NCI-H226 (cell line): ENCODE data around the gene SLC1A1.

Experiments used
- DNase-seq: peaks from one replicate; pipeline ENCODE4 v3.0.0-alpha.2; 2015

SLC1A1 gene

GRCh38 chr9:4489919-4490704, at the start of gene SLC1A1:
TSS of gene SLC1A1 (plus strand) at chr9:4490468. CDS start at chr9:4490680, 212 bp downstream.
- DNase-seq: peak; percentile 35

DNA sequence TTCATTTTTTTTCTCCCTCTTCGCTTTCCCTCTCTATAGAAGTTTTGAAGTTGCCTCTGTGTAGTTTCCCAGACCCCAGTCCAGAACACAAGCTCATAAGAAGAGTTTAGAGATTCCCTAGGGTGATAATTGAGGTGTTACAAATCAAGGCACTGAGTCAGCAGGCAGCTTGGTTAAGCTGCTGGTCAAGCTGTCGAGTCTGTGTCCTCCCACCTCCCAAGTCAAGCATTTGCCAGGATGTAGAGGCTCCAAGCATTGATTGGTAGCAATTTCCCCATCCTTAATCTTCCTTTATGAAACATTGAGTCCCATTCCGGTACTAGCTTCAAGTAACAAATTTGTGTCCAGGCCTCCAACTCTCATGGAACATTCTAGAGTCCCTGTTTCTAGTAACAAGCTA, 47.5 kb upstream of the SLC1A1 start:
- DNase-seq: no peak

DNA sequence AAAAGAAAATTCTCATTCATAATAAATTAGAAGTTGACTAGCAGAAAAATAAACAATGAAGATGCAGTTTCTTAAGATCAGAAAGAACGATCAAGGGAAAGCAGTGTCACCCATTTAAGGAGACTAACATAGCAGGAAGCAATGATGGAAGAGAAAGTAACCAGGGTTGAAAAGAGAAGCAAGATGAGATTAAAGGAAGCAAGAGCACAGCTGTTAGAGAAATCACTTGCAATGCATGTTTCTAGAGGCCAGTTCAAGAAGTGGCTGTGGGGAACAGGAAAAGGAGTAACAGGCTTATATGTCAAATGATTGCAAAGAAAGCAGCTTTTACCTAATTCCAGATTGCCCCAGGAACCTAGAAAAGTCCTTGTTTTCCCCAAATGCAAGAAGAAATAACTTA, 46.8 kb upstream of the SLC1A1 start:
- DNase-seq: no peak

DNA sequence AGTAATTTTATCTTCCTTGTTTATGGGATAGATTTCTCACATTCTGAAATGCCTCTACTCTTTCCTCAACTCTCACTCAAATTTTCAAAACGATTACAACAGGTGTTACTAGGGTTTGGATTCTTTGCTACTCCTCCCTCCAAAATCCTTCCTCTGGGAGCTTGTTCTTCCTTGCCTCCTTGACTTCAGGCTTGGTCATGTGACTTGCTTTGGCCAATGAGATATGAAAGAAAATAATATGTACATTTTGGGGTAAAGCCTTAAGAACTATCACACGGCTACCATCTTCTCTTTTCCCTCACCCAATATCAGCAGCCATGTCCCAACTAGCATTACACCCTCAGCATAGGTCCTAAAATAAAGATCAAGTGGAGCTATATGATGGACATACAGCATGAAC, 28.8 kb upstream of the SLC1A1 start:
- no peak for DNase-seq

DNA sequence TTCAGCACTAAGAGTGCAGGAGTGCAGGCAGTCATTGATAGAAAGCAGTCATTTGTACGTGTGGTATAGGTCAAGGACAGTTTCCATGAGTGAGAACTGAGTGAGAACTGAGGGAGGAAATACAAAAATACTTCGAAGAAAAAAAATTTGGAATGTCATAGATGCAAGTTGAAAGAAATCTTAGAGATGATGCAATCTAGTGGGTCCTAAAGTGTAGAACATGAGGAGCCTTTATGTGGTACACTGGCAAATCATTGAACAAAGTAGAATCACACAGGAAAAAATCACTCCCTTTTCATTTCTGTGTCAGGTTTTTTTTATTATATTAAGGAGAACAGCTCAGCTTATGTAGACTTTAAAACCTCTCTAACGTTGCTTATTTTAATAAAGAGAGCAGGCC, 26.4 kb upstream of the SLC1A1 start:
- DNase-seq: no peak

DNA sequence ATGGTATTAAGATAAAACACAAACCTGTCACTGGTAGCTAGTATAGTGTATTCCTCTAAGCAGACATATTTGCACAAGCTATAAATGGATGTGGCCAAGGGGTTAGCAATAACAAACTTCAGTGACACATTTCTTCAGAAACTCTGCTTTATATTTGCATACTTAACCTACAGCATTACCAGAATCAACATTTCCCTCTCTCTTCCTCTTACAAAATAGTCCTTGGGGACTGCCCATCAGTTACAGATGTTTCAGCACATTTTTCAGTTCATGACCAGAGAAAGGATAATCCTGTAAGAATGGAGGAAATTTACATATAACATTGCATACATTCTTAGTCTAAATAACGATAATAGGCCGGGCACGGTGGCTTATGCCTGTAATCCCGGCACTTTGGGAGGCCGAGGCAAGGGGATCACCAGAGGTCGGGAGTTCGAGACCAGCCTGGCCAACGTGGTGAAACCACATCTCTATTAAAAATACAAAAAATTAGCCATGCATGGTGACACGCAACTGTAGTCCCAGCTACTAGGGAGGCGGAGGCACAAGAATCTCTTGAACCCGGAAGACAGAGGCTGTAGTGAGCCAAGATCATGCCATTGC, 25.3 kb upstream of the SLC1A1 start:
- no peak for DNase-seq

DNA sequence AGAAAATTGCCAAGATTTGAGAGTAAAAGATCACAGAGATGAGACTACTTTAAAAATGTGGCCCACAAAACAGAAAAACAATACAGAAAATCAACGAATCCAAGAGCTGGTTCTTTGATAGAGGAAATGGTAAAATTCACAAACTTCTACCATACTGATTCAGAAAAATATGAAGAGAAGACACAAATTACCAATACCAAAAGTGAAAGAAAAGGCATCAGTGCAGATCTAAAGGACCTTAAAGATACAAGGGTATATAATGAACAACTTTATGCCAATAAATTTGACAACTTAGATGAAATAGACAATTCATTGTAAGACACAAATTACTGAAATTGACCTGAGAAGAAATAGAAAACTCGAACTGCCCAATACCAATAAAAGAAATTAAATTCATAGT, 24.4 kb upstream of the SLC1A1 start:
- no peak for DNase-seq

DNA sequence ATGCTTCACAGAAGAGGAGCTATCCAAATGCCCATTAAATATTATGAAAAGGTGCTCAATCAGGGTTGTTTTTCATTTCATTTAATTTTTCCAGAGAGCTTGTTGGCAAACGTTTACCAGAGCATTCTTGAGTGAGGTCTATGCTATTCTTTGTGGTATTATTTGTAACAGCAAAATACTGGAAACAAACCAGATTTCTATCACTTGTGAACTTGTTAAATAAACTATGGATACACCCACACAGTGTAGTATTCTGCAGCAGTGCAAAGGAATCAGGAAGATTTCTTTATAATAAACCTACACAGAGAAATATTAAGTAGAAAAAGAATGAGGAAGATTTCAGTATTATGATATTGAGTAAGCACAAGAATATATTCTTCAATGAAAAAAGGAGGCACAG, 15.0 kb upstream of the SLC1A1 start:
- DNase-seq: no peak

DNA sequence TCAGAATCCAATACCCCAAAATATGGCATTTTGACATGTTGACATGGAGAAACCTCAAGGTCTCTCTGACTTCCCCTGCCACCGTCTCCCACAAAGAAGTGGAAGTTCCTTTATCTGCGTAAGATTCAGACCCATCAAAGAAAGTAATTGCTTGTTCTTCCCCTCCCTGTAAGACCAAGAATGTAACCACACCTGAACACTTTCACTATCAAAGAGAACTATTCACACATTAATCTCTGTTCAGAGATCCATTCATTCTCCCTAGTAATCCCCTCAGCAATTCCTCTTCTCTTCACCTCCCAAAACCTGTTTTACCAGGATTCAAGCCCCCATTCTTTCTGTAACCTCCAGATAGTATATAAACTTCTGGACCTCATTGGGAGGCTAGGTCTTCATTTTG, 4.1 kb upstream of the SLC1A1 start:
- DNase-seq: no peak

- DNase-seq: no peak
These were observed 728 bp upstream of the SLC1A1 start for GRCh38 chr9:4489562-4489918.

- DNase-seq: no peak
These were observed 697 bp downstream of the SLC1A1 start for GRCh38 chr9:4490705-4491625.

DNA sequence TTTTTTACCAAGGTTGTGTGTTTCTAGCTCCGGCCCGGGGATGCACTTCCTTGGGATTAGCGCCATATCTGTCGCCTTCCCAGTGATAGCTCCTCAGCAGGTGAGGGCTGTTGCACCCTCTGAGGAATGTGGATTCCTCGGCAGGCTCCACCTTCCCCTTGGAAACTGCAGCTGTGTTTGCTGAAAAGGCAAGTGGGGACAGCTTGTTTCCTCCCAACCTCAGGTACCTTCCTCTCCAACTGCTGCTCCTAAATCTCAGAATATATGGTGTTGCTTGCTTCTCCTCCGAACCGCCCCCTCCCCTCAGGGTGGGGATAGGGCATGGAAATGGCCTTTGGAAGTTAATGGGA, 1.3 kb downstream of the SLC1A1 start:
- no peak for DNase-seq

DNA sequence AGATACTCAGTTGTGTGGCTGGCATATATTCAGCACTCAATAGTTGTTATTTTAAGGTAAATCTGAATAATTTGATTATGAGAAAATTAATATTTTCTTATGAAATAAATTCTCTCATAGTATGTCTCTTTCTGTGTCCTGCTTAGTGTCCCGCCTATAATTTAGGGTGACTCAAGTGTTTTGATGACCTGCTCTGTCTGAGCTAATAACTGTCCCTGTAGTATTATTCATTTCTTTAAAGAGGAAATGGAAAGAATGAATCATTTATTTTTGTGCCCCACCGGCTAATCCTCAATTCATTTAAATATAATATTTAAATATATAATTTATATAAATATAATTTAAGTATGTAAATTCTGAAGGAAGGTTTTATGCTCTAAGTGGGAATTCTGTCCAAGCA, 4.1 kb downstream of the SLC1A1 start:
- no peak for DNase-seq

- no peak for DNase-seq
These were observed 4.5 kb downstream of the SLC1A1 start for GRCh38 chr9:4494806-4495205.

DNA sequence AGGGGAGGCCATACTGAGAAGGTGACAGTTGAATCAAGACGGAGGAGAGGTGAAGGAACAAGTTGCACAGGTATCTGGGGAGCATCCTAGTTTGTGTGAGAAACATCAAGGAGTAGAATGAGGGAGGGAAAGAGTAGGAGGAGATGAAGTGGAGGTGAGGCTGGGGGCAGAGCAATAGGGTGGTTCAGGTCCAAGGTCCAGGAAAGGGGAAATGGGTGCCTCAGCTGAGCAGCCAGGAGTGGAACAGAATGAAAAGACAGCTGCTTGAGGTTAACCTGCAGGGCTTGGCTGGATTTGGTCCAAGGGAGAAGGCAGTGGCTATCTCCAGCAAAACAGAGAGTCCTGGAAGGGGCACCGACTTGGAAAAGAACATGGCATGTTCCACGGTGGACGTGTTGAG, 5.3 kb downstream of the SLC1A1 start:
- no peak for DNase-seq

GRCh38 chr9:4496497-4496896, 6.2 kb downstream of the SLC1A1 start:
- DNase-seq: no peak

DNA sequence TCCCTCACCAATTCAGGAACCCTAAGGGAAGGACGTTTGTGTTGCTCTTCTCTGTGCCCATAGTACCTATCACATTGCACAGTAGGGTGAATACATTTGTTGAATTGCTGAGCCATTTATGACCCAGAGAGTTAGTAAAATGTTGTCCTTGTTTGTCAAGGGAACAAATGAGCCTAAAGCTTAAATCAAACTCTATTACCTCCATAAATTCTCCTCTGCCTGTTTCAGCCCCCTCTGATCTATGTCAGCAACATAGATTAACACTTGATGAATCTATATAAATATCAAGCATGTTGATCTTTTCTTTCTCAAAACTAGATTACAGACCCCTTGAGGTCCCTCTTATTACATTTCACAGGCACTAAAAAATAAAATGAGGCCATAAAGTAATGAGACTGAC, 7.1 kb downstream of the SLC1A1 start:
- DNase-seq: no peak

GRCh38 chr9:4497855-4498254, 7.6 kb downstream of the SLC1A1 start:
- DNase-seq: no peak

DNA sequence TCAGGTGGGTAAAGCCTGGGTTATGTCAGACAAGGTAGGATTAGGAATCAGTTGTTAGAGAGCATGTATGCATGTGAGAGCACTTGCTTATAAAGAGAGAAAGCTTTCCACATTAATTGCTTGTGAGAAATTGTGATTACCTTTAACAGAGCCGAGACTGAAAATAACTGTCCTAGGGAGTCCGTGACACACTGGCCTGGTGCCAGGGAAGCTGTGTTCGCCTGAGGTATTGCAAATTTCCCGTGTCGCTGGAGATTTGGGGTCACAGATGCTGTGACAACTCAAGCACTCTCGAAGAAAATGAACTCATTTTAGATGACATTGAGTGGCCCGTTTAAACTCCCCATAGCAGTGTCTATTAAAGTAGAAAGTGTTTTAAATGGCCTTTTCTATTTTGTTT, 9.6 kb downstream of the SLC1A1 start:
- DNase-seq: no peak

GRCh38 chr9:4501147-4501507, 10.9 kb downstream of the SLC1A1 start:
- no peak for DNase-seq

GRCh38 chr9:4502444-4502843, 12.2 kb downstream of the SLC1A1 start:
- DNase-seq: no peak

DNA sequence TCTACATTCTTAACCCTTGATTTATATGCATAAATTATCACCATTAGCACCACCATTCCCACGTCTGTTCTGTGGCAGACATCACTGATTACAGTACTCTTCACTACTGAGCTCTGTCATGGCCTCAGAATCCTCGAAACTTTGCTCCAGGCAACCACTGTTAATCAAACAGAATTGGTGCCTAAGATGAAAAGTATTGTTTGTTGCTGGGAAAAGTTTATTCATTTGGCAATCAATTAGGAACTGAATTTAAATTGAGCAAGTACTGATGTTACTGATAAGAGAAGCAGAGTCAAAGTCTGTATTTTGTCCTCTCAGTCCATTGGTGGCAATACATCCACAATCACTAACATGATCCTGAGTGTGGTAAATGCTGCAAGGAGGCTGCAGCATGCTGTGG, 12.8 kb downstream of the SLC1A1 start:
- no peak for DNase-seq

DNA sequence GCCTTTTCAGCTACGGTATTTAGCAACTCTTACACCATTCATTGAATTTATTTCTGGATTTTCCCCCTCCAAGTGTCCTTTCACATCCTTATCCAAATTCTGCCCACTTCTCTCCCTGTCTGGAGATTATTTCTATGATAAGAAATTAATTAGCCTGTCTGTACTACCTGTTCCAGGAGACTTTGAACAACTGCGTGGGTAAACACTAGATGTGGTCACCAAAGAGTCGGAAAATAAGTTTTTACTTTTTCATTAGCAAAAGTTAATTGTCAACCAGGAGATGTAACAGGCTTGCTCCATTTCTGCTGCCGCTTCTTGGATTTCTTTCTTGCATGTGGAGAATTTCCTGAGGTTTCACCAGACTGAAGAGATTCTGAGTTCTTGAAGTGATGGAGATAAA, 14.0 kb downstream of the SLC1A1 start:
- no peak for DNase-seq

- DNase-seq: no peak
These were observed 16.2 kb downstream of the SLC1A1 start for GRCh38 chr9:4506490-4506889.
